Loucy (cell line): ENCODE data around the gene HOXC12.

ENCODE experiments used
- H2AFZ ChIP-seq: fragments of 200-600 bp; sonication (generic); 2 replicates; pipeline ENCODE4 v1.6.0; 2016; ENCODE audit warnings: antibody characterized with exemption, mild to moderate bottlenecking, low read length, moderate library complexity
- H3F3A ChIP-seq: fragments of 200-600 bp; 2 replicates; pipeline ENCODE4 v1.6.0; 2016; ENCODE audit warnings: antibody characterized with exemption, low read depth, mild to moderate bottlenecking
- H3K27me3 ChIP-seq: fragments of 200-600 bp; sonication (generic); 2 replicates; pipeline ENCODE4 v1.6.1; 2014; ENCODE audit warnings: low read length, mild to moderate bottlenecking; ENCODE audit not compliant: insufficient read depth, poor library complexity, severe bottlenecking
- H3K36me3 ChIP-seq: fragments of 200-600 bp; sonication (generic); 2 replicates; pipeline ENCODE4 v1.6.1; 2016; ENCODE audit warnings: low read length; ENCODE audit not compliant: insufficient read depth
- H3K4me1 ChIP-seq: fragments of 200-600 bp; sonication (generic); 2 replicates; pipeline ENCODE4 v1.5.1; 2014; ENCODE audit warnings: low read length, mild to moderate bottlenecking; ENCODE audit not compliant: insufficient read depth, poor library complexity, severe bottlenecking
- H3K4me2 ChIP-seq: fragments of 200-600 bp; sonication (generic); 2 replicates; pipeline ENCODE4 v1.6.0; 2014; ENCODE audit warnings: antibody characterized with exemption, low read length, low read depth, mild to moderate bottlenecking; ENCODE audit not compliant: poor library complexity, severe bottlenecking
- H3K4me3 ChIP-seq: fragments of 200-600 bp; sonication (generic); 2 replicates; pipeline ENCODE4 v1.5.1; 2014; ENCODE audit warnings: low read length, mild to moderate bottlenecking, mixed read lengths; ENCODE audit not compliant: poor library complexity, severe bottlenecking
- H3K79me2 ChIP-seq: fragments of 200-600 bp; sonication (generic); 2 replicates; pipeline ENCODE4 v1.6.1; 2014; ENCODE audit warnings: low read length; ENCODE audit not compliant: insufficient read depth
- H3K9ac ChIP-seq: fragments of 200-600 bp; sonication (generic); 2 replicates; pipeline ENCODE4 v1.6.0; 2014; ENCODE audit warnings: mild to moderate bottlenecking, low read depth, low read length, moderate library complexity; ENCODE audit not compliant: poor library complexity, severe bottlenecking
- H3K9me2 ChIP-seq: fragments of 200-600 bp; sonication (generic); replicated peaks from 2 replicates; pipeline ENCODE4 v1.6.1; 2016; ENCODE audit warnings: low read depth, low read length, mixed read lengths
- H3K9me3 ChIP-seq: fragments of 200-600 bp; sonication (generic); 2 replicates; pipeline ENCODE4 v1.6.1; 2014; ENCODE audit warnings: mild to moderate bottlenecking, antibody characterized with exemption, low read length, low read depth; ENCODE audit not compliant: insufficient read depth
- H4K20me1 ChIP-seq: fragments of 200-600 bp; sonication (generic); 2 replicates; pipeline ENCODE4 v1.6.0; 2014; ENCODE audit warnings: antibody characterized with exemption, low read length, mild to moderate bottlenecking; ENCODE audit not compliant: insufficient read depth, poor library complexity, severe bottlenecking
- EZH2phosphoT487 ChIP-seq: fragments of 200-600 bp; IDR thresholded peaks from 2 replicates; pipeline ENCODE4 v1.6.1; 2018; ENCODE audit warnings: antibody characterized with exemption, mild to moderate bottlenecking, moderate library complexity, borderline replicate concordance
- TF ChIP-seq, protein P1 (sequence below): fragments of 200-600 bp; sonication (generic); conservative IDR thresholded peaks from 2 replicates; pipeline ENCODE4 v1.5.1; 2014; ENCODE audit warnings: mild to moderate bottlenecking, antibody characterized with exemption, low read length

HOXC12 gene

DNA sequence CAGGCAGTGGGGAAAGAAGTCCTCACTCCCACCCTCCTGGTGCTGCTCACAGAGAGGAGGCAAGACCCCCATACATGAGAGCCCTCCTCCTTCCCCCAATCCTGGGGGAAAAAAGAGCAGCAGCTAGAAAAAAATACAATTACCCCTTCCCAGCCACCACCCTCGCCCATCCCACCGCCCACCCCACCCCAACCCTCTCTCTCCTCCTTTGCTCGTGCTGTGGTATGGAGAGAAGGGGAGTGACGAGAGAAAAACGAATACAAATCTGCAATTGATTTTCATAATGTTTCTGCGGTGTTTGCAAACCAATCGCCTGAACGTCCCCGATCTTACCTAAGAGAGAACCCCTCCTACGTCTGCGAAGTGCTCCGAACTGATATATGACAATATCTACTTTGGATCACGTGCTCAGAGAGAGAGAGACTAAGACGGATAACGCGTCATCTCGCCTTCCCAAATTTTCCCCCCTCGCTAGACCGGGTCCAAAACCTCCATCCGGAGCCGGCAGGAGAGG, 18.1 kb downstream of the HOXC12 start, which contains the start of gene HOXC11:
HOXC11 (plus strand) TSS at position 405 of the 514 bp plus-strand sequence. CDS start 116 bp downstream, outside the sequence.
- Histone ChIP-seq H3K4me2 (no peak within 1 kb of the TSS), H2AFZ (no peak within 1 kb of the TSS)

DNA sequence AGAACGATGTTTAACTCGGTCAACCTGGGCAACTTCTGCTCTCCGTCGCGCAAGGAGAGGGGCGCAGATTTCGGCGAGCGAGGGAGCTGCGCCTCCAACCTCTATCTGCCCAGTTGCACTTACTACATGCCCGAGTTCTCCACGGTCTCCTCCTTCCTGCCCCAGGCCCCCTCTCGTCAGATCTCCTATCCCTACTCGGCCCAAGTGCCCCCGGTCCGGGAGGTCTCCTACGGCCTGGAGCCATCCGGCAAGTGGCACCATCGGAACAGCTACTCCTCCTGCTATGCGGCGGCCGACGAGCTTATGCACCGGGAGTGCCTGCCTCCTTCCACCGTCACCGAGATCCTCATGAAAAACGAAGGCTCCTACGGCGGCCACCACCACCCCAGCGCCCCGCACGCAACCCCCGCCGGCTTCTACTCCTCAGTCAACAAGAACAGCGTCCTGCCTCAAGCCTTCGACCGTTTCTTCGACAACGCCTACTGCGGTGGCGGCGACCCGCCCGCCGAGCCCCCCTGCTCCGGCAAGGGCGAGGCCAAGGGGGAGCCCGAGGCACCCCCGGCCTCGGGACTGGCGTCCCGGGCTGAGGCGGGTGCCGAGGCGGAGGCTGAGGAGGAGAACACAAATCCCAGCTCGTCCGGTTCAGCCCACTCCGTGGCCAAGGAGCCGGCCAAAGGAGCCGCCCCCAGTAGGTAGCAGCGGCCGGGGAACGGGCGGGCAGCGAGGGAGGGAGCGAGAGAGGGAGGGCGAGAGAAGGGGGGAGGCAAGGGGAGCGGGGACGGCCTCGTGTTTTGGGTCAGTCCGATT, 18.7 kb downstream of the HOXC12 start:
- H3K36me3 ChIP-seq, result no peaks in the 10 kb centered on the region
- no peaks in the 10 kb centered on the region for H3K27me3 ChIP-seq
- no peaks in the 10 kb centered on the region for H3K9me2 ChIP-seq
- H3K4me1 ChIP-seq, result no peaks in the 10 kb centered on the region
- no peak overlapping the region for H3K4me2 ChIP-seq
- no peak overlapping the region for H2AFZ ChIP-seq
- H3K9ac ChIP-seq, result no peak overlapping the region
- no peak overlapping the region for H3K4me3 ChIP-seq
- H3K79me2 ChIP-seq, result no peaks in the 10 kb centered on the region
- H3K9me3 ChIP-seq, result no peaks in the 10 kb centered on the region
- TF ChIP-seq, protein P1, sequence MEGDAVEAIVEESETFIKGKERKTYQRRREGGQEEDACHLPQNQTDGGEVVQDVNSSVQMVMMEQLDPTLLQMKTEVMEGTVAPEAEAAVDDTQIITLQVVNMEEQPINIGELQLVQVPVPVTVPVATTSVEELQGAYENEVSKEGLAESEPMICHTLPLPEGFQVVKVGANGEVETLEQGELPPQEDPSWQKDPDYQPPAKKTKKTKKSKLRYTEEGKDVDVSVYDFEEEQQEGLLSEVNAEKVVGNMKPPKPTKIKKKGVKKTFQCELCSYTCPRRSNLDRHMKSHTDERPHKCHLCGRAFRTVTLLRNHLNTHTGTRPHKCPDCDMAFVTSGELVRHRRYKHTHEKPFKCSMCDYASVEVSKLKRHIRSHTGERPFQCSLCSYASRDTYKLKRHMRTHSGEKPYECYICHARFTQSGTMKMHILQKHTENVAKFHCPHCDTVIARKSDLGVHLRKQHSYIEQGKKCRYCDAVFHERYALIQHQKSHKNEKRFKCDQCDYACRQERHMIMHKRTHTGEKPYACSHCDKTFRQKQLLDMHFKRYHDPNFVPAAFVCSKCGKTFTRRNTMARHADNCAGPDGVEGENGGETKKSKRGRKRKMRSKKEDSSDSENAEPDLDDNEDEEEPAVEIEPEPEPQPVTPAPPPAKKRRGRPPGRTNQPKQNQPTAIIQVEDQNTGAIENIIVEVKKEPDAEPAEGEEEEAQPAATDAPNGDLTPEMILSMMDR, result no peak
- TF ChIP-seq EZH2phosphoT487, result no peak
- no peaks in the 10 kb centered on the region for H3F3A ChIP-seq
- no peaks in the 10 kb centered on the region for H4K20me1 ChIP-seq

More for the DNA sequence above, 18.1 kb downstream of the HOXC12 start, which contains the start of gene HOXC11:
- H3K79me2 ChIP-seq, result no peaks in the 10 kb centered on the region
- H3K36me3 ChIP-seq, result no peaks in the 10 kb centered on the region
- H3K4me1 ChIP-seq, result peaks cover 2% of the 10 kb centered on the region
- H3F3A ChIP-seq, result no peaks in the 10 kb centered on the region
- no peaks in the 10 kb centered on the region for H4K20me1 ChIP-seq
- no peaks in the 10 kb centered on the region for H3K9me3 ChIP-seq
- H3K4me3 ChIP-seq, result no peak within 1 kb of the TSS
- no peak within 1 kb of the TSS for H3K9ac ChIP-seq
- TF ChIP-seq EZH2phosphoT487, result no peak
- TF ChIP-seq, protein P1, result no peak
- no peaks in the 10 kb centered on the region for H3K9me2 ChIP-seq
- no peaks in the 10 kb centered on the region for H3K27me3 ChIP-seq

DNA sequence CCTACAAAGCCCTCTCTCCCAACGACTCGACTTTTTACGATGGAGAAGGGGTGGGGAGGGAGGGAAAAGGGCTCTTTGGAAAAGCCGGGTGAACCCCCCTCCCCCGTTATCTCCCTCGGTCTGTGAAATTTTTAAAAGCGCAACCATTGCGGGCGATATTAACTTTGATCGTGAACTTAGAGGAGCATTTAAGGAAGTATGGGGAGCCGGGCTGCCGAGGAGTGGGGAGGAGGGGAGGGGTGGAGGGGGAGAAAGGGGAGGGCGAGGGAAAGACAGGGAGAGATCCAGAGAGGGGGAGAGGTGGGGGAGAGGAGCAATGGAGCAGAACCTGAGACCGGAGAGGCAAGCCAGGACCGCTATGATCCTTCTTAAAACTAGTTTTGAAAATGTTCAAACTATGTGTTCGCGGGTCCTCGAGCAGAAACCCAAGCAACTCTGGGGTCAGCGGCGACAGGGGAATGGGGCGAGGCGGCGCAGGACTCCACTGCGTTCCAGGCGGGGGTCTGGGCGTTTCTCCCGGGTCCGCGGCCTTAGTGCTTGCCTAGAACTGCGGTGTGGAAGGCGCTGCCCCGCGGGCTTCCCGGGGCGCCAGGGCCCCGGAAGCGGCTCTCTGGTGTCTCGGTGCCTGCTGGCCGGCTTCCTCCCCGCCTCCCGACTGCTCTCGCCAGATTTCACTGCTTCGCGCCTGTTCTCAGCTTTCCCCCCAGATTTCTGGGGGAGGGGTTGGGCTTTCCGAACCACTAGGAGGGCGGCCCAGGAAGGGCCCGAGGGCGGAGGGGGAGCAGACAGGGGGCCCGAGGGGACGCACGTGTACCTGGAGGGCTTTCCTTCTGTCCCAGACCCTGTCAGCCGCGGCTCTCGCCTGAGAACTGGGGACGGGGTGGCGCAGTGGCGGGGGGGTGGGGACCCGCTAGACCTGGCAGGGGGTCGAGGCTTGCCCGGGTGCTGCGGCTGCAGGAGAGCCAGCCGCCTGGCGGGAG, 19.7 kb downstream of the HOXC12 start, which contains the start of gene HOTAIR:
HOTAIR (minus strand) TSS at position 871 of the 980 bp plus-strand sequence.
- Histone ChIP-seq H2AFZ (no peak within 1 kb of the TSS), H3K79me2 (no peaks in the 10 kb centered on the region), H3K9me2 (no peaks in the 10 kb centered on the region), H3K27me3 (no peaks in the 10 kb centered on the region), H4K20me1 (no peaks in the 10 kb centered on the region), H3K4me2 (no peak within 1 kb of the TSS), H3K9ac (no peak within 1 kb of the TSS), H3F3A (no peaks in the 10 kb centered on the region), H3K36me3 (no peaks in the 10 kb centered on the region), H3K4me1 (peaks cover 5% of the 10 kb centered on the region), H3K9me3 (no peaks in the 10 kb centered on the region), H3K4me3 (no peak within 1 kb of the TSS)
- TF ChIP-seq, protein P1, result no peak
- no peak for TF ChIP-seq EZH2phosphoT487
